H1 (cell line): ENCODE data around the gene NOL4L. TPM values are rescaled to one million over a fixed set of nuclear protein-coding genes. Genes with fewer than 3 reads are reported as not detected.
A peak's percentile ranks its signal among the peaks of the same experiment; 100 is the strongest.

Experiments used
- ATF3 ChIP-seq: IDR thresholded peaks from 2 replicates; pipeline ENCODE4 v1.6.1; 2011; ENCODE audit warnings: low read depth, mild to moderate bottlenecking, low read length; ENCODE audit not compliant: insufficient read depth
- CHD1 ChIP-seq: IDR thresholded peaks from 2 replicates; pipeline ENCODE4 v1.6.1; 2012; ENCODE audit warnings: low read depth, low read length, improper control_type of control experiment
- JUN ChIP-seq: IDR thresholded peaks from 2 replicates; pipeline ENCODE4 v1.6.1; 2011; ENCODE audit warnings: low read depth, mild to moderate bottlenecking, improper control_type of control experiment, low read length
- NANOG ChIP-seq: IDR thresholded peaks from 2 replicates; pipeline ENCODE4 v1.6.1; 2011; ENCODE audit warnings: low read length, low read depth, mild to moderate bottlenecking, inconsistent platforms; ENCODE audit not compliant: insufficient read depth, poor library complexity, severe bottlenecking
- NRF1 ChIP-seq: IDR thresholded peaks from 2 replicates; pipeline ENCODE4 v1.6.1; 2011; ENCODE audit warnings: mild to moderate bottlenecking, low read depth, low read length, improper control_type of control experiment
- POLR2A ChIP-seq, 2 experiments: IDR thresholded peaks; 1 replicate in 1 of 2; 2 replicates in 1 of 2; pipeline ENCODE4 v1.6.1; 2011; ENCODE audit warnings: low read depth in 2 of 2, low read length in 2 of 2, mild to moderate bottlenecking in 2 of 2; ENCODE audit errors: control extremely low read depth in 1 of 2
- TAF1 ChIP-seq: IDR thresholded peaks from 2 replicates; pipeline ENCODE4 v1.6.1; 2011; ENCODE audit warnings: mild to moderate bottlenecking, low read depth, low read length
- ZNF274 ChIP-seq: IDR thresholded peaks from 2 replicates; pipeline ENCODE4 v1.7.0; 2012; ENCODE audit warnings: low read length, borderline replicate concordance; ENCODE audit errors: extremely low read depth
- polyA plus RNA-seq, 7 experiments: library from polyadenylated mRNA; depleted of rRNA in 3 of 7; stranded (reverse) in 5 of 7; unstranded in 2 of 7; fragments of >200 nt in 5 of 7; fragments of 200-250 nt in 2 of 7; gene quantifications; 1 replicate in 5 of 7; 2 replicates in 1 of 7; 4 replicates in 1 of 7; pipeline versions ENCODE4 v1.2.1 to v1.2.3, GENCODE V29; 2011 to 2013; ENCODE audit warnings: missing spikeins in 2 of 7, mixed read lengths in 2 of 7
- total RNA-seq: library from RNA; stranded (reverse); fragmentation: NEBNext Ultra II Directional; extraction: Animal tissue kit (Norgen Biotek cat#: 25700); gene quantifications from 2 replicates; pipeline ENCODE4 v1.2.1, GENCODE V29; 2021
- TF ChIP-seq, protein P1 (sequence below): fragments of 300-600 bp; sonication (generic); IDR thresholded peaks from 2 replicates; pipeline ENCODE4 v1.7.1; 2012; ENCODE audit warnings: low read length, moderate library complexity, mild to moderate bottlenecking, inconsistent platforms; ENCODE audit not compliant: insufficient replicate concordance

NOL4L gene
- total and polyA plus RNA-seq, 2 of the 8 experiments (the other 6 are each of a cell fraction or from before 2014, with no cell fraction given) = 15.3 to 23.7 TPM

GRCh38 chr20:32484958-32485769 lies 100.0 kb downstream of the NOL4L start (continued):
- no peak for TF ChIP-seq ZNF274
- no peak for TF ChIP-seq TAF1
- no peak; the same call in 1 of the 2 replicates for TF ChIP-seq CHD1
- TF ChIP-seq, protein P1, sequence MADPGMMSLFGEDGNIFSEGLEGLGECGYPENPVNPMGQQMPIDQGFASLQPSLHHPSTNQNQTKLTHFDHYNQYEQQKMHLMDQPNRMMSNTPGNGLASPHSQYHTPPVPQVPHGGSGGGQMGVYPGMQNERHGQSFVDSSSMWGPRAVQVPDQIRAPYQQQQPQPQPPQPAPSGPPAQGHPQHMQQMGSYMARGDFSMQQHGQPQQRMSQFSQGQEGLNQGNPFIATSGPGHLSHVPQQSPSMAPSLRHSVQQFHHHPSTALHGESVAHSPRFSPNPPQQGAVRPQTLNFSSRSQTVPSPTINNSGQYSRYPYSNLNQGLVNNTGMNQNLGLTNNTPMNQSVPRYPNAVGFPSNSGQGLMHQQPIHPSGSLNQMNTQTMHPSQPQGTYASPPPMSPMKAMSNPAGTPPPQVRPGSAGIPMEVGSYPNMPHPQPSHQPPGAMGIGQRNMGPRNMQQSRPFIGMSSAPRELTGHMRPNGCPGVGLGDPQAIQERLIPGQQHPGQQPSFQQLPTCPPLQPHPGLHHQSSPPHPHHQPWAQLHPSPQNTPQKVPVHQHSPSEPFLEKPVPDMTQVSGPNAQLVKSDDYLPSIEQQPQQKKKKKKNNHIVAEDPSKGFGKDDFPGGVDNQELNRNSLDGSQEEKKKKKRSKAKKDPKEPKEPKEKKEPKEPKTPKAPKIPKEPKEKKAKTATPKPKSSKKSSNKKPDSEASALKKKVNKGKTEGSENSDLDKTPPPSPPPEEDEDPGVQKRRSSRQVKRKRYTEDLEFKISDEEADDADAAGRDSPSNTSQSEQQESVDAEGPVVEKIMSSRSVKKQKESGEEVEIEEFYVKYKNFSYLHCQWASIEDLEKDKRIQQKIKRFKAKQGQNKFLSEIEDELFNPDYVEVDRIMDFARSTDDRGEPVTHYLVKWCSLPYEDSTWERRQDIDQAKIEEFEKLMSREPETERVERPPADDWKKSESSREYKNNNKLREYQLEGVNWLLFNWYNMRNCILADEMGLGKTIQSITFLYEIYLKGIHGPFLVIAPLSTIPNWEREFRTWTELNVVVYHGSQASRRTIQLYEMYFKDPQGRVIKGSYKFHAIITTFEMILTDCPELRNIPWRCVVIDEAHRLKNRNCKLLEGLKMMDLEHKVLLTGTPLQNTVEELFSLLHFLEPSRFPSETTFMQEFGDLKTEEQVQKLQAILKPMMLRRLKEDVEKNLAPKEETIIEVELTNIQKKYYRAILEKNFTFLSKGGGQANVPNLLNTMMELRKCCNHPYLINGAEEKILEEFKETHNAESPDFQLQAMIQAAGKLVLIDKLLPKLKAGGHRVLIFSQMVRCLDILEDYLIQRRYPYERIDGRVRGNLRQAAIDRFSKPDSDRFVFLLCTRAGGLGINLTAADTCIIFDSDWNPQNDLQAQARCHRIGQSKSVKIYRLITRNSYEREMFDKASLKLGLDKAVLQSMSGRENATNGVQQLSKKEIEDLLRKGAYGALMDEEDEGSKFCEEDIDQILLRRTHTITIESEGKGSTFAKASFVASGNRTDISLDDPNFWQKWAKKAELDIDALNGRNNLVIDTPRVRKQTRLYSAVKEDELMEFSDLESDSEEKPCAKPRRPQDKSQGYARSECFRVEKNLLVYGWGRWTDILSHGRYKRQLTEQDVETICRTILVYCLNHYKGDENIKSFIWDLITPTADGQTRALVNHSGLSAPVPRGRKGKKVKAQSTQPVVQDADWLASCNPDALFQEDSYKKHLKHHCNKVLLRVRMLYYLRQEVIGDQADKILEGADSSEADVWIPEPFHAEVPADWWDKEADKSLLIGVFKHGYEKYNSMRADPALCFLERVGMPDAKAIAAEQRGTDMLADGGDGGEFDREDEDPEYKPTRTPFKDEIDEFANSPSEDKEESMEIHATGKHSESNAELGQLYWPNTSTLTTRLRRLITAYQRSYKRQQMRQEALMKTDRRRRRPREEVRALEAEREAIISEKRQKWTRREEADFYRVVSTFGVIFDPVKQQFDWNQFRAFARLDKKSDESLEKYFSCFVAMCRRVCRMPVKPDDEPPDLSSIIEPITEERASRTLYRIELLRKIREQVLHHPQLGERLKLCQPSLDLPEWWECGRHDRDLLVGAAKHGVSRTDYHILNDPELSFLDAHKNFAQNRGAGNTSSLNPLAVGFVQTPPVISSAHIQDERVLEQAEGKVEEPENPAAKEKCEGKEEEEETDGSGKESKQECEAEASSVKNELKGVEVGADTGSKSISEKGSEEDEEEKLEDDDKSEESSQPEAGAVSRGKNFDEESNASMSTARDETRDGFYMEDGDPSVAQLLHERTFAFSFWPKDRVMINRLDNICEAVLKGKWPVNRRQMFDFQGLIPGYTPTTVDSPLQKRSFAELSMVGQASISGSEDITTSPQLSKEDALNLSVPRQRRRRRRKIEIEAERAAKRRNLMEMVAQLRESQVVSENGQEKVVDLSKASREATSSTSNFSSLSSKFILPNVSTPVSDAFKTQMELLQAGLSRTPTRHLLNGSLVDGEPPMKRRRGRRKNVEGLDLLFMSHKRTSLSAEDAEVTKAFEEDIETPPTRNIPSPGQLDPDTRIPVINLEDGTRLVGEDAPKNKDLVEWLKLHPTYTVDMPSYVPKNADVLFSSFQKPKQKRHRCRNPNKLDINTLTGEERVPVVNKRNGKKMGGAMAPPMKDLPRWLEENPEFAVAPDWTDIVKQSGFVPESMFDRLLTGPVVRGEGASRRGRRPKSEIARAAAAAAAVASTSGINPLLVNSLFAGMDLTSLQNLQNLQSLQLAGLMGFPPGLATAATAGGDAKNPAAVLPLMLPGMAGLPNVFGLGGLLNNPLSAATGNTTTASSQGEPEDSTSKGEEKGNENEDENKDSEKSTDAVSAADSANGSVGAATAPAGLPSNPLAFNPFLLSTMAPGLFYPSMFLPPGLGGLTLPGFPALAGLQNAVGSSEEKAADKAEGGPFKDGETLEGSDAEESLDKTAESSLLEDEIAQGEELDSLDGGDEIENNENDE = no peak
- TF ChIP-seq JUN = no peak
- 0 out of 3 replicates have a peak, but pooled peaks of 1 of the 2 experiments have one; percentile 4 for TF ChIP-seq POLR2A (IDR thresholded peaks at IDR 0.05; ENCODE audit: control extremely low read depth in 1 of 2, low read depth in 2 of 2, low read length in 2 of 2)
- no peak for TF ChIP-seq NRF1
- no peak for TF ChIP-seq ATF3
- no peak for TF ChIP-seq NANOG
